Osteoblast (primary cell): ENCODE data around the gene ACOT7. TPM values are rescaled to one million over a fixed set of nuclear protein-coding genes. Genes with fewer than 3 reads are reported as not detected.

Experiments
- DNase-seq: peaks from one replicate; pipeline ENCODE4 v3.0.0; 2011; ENCODE audit warnings: low spot score, mixed read lengths; ENCODE audit not compliant: insufficient read length; ENCODE audit errors: missing footprints
- H2AFZ ChIP-seq: 2 replicates; pipeline ENCODE4 v1.6.0; 2011; ENCODE audit warnings: mild to moderate bottlenecking, low read length
- H3K27ac ChIP-seq: 2 replicates; pipeline ENCODE4 v1.5.1; 2011; ENCODE audit warnings: mild to moderate bottlenecking, low read depth, low read length, moderate library complexity
- H3K27me3 ChIP-seq: 2 replicates; pipeline ENCODE4 v1.6.0; 2012; ENCODE audit warnings: mild to moderate bottlenecking, control low read depth, inconsistent platforms, low read length, moderate library complexity; ENCODE audit not compliant: insufficient read depth
- H3K36me3 ChIP-seq: 2 replicates; pipeline ENCODE4 v1.5.1; 2011; ENCODE audit warnings: mild to moderate bottlenecking, low read length, control low read depth, moderate library complexity; ENCODE audit not compliant: insufficient read depth
- H3K4me1 ChIP-seq: 2 replicates; pipeline ENCODE4 v1.5.1; 2011; ENCODE audit warnings: mild to moderate bottlenecking, low read length, control low read depth, moderate library complexity; ENCODE audit not compliant: insufficient read depth
- H3K4me2 ChIP-seq: 2 replicates; pipeline ENCODE4 v1.6.0; 2011; ENCODE audit warnings: mild to moderate bottlenecking, low read length; ENCODE audit not compliant: insufficient read depth
- H3K4me3 ChIP-seq: fragments of 200-600 bp; sonication (generic); 3 replicates; pipeline ENCODE4 v1.5.1; 2012; ENCODE audit warnings: mild to moderate bottlenecking, low read length, inconsistent platforms; ENCODE audit not compliant: insufficient read depth
- H3K79me2 ChIP-seq: 2 replicates; pipeline ENCODE4 v1.6.0; 2012; ENCODE audit warnings: mild to moderate bottlenecking, low read length, control low read depth, inconsistent platforms; ENCODE audit not compliant: insufficient read depth
- H3K9me3 ChIP-seq: 2 replicates; pipeline ENCODE4 v1.5.1; 2011; ENCODE audit warnings: low read depth, low read length, control low read depth
- H4K20me1 ChIP-seq: 2 replicates; pipeline ENCODE4 v1.6.0; 2012; ENCODE audit warnings: mild to moderate bottlenecking, low read length, control low read depth; ENCODE audit not compliant: insufficient read depth
- CTCF ChIP-seq: IDR thresholded peaks from 2 replicates; pipeline ENCODE4 v1.5.1; 2011; ENCODE audit warnings: mild to moderate bottlenecking, low read depth, low read length, moderate library complexity; ENCODE audit errors: extremely low read depth
- total RNA-seq: library from RNA; depleted of rRNA; stranded (reverse); fragments of >200 nt; gene quantifications from 2 replicates; pipeline ENCODE4 v1.2.3, GENCODE V29; 2012

ACOT7 gene
- total RNA-seq, 1 donor, result 10.9 TPM

- Histone ChIP-seq H3K4me2 (no peak overlapping the region), H4K20me1 (no peaks in the 10 kb centered on the region), H2AFZ (no peak overlapping the region), H3K27ac (no peak overlapping the region), H3K27me3 (no peaks in the 10 kb centered on the region), H3K36me3 (peaks cover 3% of the 10 kb centered on the region), H3K79me2 (no peaks in the 10 kb centered on the region), H3K9me3 (no peaks in the 10 kb centered on the region), H3K4me3 (no peak overlapping the region), H3K4me1 (no peaks in the 10 kb centered on the region)
- no peak for DNase-seq
- no peak for TF ChIP-seq CTCF
Measured at GRCh38 chr1:6295910-6296309, 97.7 kb downstream of the ACOT7 start.

- H3K9me3 ChIP-seq, result no peaks in the 10 kb centered on the region
- no peak overlapping the region for H3K4me3 ChIP-seq
- no peak for DNase-seq
- H3K4me2 ChIP-seq, result no peak overlapping the region
- no peaks in the 10 kb centered on the region for H4K20me1 ChIP-seq
- no peak for TF ChIP-seq CTCF
- H3K79me2 ChIP-seq, result no peaks in the 10 kb centered on the region
- H3K4me1 ChIP-seq, result no peaks in the 10 kb centered on the region
- no peak overlapping the region for H2AFZ ChIP-seq
- H3K36me3 ChIP-seq, result peaks cover 3% of the 10 kb centered on the region
- H3K27ac ChIP-seq, result no peak overlapping the region
- no peaks in the 10 kb centered on the region for H3K27me3 ChIP-seq
Measured at GRCh38 chr1:6294890-6295556, 98.5 kb downstream of the ACOT7 start.

- no peak for DNase-seq
- H2AFZ ChIP-seq, result no peak overlapping the region
- H3K27me3 ChIP-seq, result no peaks in the 10 kb centered on the region
- no peak overlapping the region for H3K27ac ChIP-seq
- H3K36me3 ChIP-seq, result peaks cover 3% of the 10 kb centered on the region
- no peaks in the 10 kb centered on the region for H4K20me1 ChIP-seq
- H3K9me3 ChIP-seq, result no peaks in the 10 kb centered on the region
- no peak overlapping the region for H3K4me3 ChIP-seq
- no peak overlapping the region for H3K4me2 ChIP-seq
- no peak for TF ChIP-seq CTCF
- no peaks in the 10 kb centered on the region for H3K79me2 ChIP-seq
- no peaks in the 10 kb centered on the region for H3K4me1 ChIP-seq
Measured at GRCh38 chr1:6294080-6294889, 99.3 kb downstream of the ACOT7 start.

GRCh38 chr1:6292102-6292501, 101.5 kb downstream of the ACOT7 start:
- no peak for TF ChIP-seq CTCF
- Histone ChIP-seq H3K27ac (no peak overlapping the region), H3K4me2 (no peak overlapping the region), H3K4me1 (no peaks in the 10 kb centered on the region), H3K9me3 (no peaks in the 10 kb centered on the region), H2AFZ (no peak overlapping the region), H4K20me1 (no peaks in the 10 kb centered on the region), H3K4me3 (no peak overlapping the region), H3K36me3 (peaks cover 3% of the 10 kb centered on the region), H3K79me2 (no peaks in the 10 kb centered on the region), H3K27me3 (no peaks in the 10 kb centered on the region)
- DNase-seq, result no peak
